Adrenal gland (tissue), 5 donors: ENCODE data around the gene TULP4.

ENCODE experiments used
- CTCF ChIP-seq, 6 experiments: fragments of 450-650 bp in 4 of 6; fragments of 200-600 bp in 2 of 6; sonication (generic) in 1 of 6; IDR thresholded peaks; 1 replicate in 5 of 6; 2 replicates in 1 of 6; pipeline versions ENCODE4 v1.5.1 to v1.8.0; 2016 to 2021; ENCODE audit warnings: antibody characterized with exemption in 6 of 6, mild to moderate bottlenecking in 2 of 6, moderate library complexity in 1 of 6
- POLR2A ChIP-seq, 2 donors: fragments of 450-650 bp; IDR thresholded peaks; one replicate each; pipeline ENCODE4 v1.6.1; 2017; ENCODE audit warnings: antibody characterized with exemption in 2 of 2, mild to moderate bottlenecking in 2 of 2, moderate library complexity in 1 of 2
- donor health status: DM: no; HTN: no; CAD: no.

- TF ChIP-seq CTCF (IDR thresholded peaks at IDR 0.05): no peak
- no peak for TF ChIP-seq POLR2A (IDR thresholded peaks at IDR 0.05)
Observed at GRCh38 chr6:158505194-158505593, 192.9 kb downstream of the TULP4 start.
